ENCODE results near the gene PRIMA1.

The PRIMA1 gene

DNA sequence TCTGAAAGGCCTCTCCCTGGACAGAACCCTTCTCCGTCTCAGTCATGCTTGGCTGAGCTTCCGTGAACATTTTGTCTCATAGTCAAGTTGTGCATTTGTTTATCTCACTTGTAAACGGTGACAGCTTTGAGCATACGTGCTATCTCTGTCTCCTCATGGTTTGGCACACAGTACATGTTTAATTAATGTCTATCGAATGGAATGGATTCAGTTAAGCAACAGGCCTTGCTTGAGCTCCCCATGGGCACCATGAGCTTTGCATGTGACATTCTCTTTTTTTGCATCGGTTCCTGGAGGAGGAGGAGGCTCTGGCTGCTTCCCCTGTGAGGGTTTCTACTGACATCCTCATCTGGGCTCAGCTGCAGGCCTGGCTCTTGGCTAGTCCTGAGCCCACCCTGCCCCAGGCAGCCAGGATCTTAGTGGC, 80.0 kb downstream of the PRIMA1 start:
- no peak for DNase-seq

DNA sequence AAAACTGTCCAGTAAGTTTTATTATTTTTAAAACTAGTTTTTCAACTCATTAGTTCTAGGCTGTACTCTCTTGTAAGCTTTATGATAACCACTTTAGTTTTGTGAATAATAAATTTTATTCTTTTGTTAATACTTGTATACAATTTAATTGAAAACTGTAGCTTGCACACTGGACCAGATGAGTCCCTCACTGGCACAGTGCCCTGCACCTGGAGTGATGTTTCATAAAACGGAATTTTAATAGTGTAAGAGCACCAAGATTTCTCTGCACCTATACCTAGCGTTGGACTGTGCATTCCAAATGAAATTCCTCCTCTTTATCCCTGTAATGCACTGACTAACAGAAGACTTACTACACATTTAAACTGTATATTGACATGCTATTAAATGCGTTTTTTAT, 80.8 kb downstream of the PRIMA1 start:
- no peak for DNase-seq

DNA sequence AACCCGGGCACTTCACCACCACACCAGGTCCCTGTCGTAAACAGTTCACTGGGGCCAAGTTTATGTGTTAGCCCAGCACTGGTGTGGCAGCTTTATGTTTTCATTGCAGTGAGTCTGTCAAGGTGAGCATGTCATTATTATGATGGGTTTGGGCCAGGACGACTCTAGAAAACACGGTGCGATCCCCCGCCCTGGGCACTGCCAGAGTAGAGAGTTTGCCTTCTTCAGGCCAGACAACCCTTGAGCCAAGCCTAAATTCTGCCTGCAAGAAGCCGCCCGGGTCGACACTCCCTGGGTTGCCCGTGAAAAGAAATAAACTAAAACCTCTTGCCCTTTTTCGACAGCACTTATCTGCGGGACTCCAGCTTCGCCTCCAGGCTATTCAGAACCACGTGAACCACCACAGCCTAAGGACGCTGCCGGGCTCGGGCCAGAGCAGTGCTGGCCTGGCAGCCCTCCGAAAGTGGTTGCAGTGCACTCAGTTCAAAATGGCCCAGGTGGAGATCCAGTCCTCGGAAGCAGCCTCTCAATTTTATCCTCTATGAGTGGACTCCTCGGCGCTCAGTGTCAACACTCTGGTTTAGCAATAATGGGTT, 81.8 kb downstream of the PRIMA1 start:
- no peak for DNase-seq

DNA sequence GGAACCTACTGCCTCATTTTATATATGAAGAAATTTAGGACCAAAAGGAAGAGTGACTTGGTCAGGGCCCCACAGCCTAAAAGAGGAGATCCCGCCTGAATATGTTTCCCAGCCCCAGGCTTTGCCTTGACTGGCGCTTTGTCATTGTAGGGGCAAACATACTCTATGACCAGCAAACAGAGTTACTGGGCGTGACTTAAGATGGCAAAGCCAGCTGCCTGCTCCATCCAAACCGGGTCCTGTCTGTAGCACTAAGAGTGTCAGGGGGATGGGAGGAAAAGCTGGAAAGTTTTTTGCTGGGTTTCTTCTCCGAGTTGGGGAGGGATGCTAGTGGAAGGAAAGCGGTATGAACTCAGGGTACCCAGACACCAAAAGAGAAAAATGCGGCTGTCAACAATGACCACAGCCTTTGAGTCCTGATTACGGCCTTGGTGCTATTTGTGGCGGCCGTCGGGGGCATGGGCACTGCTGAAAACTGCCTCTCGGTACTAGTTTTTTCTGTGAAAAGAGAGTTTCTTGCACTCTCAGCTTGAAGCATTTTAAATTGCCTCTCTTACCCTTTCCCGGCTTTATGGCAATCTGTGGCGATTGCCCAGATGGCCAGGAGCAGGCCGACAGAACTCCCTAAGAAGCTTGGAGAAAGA, 82.7 kb downstream of the PRIMA1 start:
- DNase-seq = no peak

DNA sequence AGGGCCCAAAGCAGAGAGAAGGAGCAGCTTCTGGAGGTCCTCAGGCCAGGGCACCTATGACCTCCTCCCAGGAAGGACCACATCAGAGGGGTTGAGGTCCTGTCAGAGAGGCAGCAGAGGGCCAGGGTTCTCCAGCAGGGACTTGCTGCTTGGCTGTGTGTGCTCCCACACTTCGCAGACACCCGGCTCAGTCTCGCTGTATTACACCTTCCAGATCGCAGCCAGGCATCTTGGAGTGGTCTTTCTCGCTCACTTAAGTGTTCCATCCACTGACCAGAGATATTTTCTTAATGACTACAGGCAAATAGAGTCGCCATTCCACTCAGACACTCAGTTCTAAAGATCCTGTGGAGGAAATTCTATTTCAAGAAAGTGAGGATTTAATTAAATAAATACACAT, 84.3 kb downstream of the PRIMA1 start:
- DNase-seq = no peak

DNA sequence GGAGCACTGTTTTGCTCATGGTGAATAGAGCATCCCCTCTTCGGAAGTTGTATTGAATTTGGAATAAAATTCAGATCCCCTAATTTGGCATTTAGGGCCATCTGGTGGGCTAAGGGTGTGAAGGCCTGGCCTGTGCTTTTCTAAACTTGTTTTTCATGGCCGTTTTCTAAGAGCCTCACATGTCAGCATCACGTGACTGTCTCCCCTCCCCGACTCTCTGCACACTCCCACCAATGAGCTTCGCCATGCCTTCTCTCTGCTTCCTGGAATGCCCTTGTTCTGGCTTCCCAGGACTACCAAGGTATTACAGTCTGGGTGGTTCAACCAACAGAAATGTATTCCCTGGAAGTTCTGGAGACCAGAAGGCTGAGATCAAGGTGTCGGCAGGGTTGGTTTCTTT, 85.3 kb downstream of the PRIMA1 start:
- no peak for DNase-seq

DNA sequence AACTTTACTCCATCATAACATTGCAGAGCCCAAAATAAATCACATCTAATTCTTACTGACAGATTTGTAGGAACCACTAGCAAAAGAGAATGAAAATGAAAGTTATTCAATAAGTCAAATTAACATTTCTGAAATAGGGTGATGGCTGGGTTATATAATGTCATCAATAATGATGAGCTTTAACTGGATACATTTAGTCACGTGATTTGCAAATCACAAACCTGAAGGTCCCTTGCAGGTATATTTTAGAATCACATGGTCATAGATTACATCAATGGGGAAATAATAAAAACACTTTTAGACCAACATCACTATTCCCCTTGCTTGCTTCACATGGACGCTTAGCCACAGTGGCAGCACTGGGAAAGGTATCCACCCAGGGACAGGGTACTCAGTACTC, 86.7 kb downstream of the PRIMA1 start:
- no peak for DNase-seq

DNA sequence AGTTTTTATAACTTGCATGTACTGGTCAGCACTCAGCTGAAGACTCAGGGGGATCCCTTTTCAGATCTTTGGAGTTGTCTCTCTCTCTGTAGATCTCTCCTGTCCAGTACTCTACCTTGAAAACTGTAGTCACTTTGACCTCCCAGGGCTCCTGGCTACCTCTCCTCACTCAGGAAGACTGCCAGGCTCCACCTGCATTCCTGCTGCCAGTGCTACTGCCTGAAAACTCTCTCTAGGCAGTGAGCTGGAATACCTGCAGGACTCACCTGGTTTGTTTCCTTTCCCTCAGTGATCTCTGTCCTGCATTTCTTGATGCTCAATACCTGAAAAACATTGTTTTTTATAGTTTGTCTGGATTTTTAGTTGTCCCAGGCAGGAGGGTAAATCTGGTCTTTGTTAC, 87.4 kb downstream of the PRIMA1 start:
- DNase-seq = no peak

DNA sequence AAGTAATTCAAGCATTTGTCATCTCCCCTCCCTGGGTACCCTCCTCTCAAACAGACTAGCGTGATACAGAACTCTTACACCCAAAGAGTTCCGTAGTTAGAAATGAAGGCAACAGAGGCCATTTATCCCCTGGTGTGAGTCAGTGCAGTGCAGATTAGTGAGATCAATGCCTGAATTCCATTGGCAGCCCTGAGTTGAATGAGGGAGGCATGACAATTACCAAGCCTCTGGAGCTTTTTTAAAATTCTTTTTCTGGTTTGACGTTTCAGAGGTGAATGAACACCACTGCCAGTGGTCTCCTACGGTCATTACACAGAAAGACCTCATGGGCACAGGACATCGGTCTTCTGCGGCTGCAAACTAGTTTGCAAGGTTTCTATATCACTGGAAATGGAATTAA, 94.4 kb downstream of the PRIMA1 start:
- no peak for DNase-seq

DNA sequence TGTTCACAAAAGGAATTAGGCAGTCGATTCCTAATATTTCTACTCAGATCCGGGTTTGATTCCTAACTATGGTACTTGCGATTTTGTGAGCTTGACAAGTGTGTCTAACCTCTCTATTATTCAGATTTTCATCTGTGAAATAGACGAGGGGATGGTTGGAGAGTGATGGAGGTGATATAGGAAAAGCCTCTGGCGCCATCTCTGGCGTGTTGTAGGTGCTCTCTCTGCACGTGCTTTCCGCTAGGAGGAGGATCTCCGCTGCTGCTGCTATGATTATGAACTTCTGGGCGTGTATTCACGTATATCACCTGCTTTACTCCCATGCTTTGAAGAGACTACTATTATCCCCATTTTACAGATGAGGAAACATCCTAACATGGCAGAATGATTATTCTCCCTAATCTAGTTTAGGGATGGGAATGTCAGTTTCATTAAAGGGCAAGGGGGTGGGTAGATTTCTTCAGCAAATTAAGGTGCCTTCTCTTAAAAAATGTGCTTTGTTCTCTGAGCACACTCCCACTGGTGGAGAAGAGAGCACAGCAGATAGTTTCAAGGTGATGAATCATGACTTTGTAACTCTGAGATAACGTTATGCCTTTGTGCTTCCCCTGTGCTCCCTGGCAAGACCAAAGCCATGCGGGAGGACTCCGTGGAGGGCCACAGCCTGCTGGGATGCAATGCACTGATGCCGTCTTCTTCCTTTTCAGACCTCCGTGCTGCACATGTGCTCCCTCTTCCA, 97.1 kb downstream of the PRIMA1 start:
- DNase-seq = no peak

DNA sequence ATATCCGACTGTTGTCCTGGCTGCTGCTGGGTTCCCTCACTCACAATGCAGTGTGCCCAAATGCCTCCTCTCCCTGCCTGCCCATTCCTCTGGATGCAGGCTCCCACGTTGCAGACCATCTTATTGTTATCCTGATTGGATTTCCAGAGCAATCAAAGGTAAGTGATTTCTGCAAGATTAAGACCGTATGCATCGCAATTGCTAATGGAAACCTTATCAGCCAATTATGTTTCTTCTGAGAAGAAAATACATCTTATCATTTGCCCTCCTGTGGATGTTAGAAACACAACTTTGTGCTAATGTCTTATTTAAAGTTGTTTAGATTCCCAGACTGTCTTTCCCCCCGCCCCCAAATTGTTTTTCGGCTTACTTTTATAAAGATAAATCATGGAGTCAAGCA, 98.1 kb downstream of the PRIMA1 start:
- no peak for DNase-seq

DNA sequence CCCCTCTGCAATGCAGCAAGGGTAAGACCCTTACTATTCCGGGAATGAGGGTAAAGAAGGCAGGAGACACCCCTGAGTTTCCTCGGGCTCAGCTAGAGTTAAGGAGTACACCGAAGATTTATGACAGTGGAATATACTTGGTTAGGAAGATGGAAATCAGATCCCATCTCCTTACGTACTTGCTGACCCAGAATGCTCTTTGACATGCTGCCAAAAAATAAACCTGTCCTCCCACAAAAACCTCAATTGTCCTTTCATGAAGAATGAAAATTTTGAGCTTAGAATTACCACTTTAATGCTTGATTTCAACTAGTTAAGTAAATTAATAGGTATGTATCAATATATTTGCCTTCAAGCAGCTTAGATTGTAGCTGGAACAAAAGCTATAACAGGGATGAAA, 99.5 kb downstream of the PRIMA1 start:
- no peak for DNase-seq

DNA sequence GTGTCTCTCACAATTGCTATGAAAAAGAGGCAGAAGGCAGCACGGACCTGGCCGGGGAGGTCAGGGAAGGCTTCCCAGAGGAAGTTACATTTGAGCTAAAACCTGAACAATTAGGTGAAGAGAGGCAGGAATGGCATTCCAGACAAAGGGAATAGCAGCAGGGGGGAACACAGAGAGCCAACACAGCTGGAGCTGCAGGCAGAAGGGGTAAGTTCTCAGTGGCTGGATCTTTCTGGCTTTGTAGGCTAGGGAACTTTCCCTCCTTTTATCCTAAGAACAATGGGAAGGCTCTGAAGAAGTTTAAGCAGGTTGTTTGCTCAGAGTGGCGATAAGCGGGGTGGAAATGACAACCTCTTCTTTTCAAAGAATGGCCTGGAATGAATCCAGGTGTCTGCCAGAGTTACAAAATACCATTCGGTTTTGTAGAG, 100.0 kb downstream of the PRIMA1 start:
- DNase-seq = no peak

DNA sequence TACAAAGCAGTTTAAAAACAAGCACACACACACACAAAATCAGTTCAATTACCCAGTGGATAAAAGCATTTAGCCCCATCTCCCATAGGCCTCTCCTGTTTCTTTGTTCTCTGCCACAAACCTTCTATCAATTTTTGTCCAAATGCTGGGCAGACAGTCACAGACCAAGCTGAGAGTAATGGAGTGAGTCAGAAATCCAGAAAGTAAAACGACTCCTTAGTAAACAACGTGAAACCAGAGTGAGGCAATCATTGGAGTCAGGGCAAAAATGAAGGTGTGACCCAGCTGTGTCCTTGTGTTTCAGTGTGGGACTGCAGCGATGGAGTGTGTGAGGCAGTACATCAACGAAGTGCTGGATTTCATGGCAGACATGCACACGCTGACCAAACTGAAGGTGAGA, 102.0 kb downstream of the PRIMA1 start:
- no peak for DNase-seq

DNA sequence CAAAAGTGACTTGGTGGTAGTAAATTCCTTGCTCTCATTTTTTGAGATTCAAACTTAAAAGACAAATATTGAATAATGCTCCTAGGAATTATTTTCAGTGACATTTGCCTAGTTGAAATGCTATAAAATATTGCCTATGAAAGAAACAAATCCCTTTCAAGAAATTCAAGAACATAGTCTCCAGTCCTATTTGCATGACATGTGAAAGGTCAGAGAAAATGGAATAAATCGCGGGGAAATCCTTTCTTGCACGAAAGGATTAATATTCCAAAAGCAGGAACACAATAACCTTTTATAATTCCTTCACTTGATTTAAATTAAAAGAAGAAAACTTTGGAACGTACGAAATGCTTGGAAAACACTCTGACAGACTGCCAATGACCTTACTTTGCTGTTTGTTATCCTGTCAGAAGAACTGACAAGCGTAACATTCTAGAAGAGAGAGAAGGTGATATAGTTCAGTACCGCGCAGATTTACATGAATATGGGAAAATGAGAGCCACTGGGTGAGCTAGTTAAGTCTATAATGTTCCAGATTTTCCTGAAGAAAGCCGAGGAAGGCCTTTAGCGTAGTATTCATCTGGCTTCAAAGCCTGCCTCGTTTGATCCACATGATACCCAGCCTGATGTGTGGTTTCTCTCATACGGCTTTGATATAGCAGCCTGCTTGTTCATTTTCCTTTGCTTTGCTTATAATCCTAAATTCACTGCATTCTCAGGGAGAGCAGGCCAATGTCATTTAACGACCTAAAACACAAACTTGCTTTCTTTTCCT, 103.0 kb downstream of the PRIMA1 start:
- no peak for DNase-seq

DNA sequence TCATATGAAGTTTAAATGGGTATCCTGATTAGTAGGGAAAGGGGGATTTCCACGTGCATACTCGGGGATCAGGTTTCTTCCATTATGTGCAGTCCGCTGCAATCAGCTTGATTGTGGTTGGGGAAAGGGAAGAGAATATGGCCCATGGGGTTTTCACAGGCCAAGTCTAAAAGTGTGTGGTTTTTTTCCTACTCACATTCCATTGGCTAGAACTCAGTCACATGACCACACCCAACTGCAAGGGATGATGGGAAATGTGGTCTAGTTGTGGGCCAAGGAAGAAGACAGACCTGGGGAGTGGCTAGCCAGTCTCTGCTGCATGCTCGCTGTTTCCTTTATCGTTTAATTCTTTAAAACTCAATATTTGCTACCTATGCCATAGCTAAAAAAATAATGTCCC, 105.1 kb downstream of the PRIMA1 start:
- DNase-seq = no peak

DNA sequence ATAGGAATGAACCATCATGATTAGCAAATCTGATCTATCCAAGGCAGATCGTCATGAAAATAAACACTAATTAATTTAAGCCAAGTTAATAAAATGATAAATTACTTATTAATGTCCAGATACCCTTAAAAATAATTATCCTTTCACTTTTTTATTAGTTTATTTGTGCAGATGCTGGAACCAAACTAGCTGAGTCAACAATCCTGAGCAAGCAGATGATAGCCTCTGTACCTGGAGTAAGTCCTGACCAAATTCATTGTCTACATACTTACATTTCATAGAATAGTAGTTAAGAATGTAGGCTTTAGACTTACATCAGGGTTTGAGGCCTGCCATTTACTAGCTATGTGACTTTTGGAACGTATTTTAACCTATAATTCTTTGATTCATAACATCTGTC, 105.8 kb downstream of the PRIMA1 start:
- no peak for DNase-seq

DNA sequence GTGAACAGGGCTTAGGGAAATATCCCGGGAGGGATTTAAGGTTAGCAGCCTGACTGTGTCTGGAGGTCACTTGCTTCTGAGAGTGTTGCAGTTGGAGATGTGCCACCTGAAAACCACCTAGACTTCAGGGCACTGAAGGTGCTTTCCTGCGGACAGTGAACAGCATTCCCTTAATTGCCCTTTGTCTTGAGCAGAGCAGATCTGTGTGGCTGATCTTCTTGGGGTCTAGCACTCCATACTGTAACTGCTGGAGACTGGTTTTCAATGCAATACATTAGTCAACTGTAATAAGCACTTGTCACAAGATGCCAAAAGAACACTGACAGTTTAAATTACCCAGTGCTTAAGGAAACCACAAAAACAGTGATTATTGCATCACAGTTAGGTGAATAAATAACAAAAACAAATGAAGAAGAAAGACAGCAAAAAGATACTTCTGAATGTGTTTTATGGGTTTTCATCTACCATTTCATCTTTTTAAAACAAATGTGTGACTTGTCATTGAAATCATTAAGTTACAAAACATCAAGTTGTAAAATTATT, 111.8 kb downstream of the PRIMA1 start:
- no peak for DNase-seq

DNA sequence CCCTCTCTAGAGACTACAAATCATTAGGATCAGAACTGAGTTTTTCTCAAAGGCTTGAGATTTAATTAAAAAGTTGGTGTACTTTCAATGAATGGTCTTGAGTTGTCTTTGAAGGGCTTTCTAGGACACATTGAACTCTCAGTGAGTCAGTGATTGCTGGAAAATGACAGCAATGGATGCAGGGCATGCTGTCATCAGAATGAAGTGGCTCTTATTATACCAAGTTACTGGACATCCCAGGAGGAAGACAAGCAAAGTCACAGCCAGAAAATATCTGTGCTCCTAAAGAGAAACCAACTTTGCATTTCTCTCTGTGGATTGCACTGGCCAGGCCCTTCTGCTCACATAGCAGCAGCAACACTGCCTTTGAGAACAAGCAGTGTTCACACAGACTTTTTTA, 112.6 kb downstream of the PRIMA1 start:
- no peak for DNase-seq

DNA sequence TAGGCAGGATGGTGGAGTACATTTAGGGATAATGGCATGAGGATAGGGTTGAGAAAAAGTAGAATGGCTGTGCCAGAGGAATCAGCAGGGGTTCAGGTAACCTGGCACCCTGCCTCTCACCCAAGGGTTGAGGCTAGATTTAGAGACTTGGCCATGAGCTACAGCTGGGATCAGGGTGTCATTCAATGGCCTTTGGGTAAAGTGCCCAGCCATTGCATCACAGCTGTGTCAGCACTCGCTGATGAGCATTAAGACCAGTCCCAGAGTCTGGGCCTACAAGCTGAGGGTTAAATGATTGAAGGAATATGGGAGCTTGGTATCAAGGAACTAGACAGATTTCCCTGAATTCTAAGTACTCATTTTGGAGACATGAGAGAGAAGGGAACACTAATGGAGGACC, 113.9 kb downstream of the PRIMA1 start:
- no peak for DNase-seq

DNA sequence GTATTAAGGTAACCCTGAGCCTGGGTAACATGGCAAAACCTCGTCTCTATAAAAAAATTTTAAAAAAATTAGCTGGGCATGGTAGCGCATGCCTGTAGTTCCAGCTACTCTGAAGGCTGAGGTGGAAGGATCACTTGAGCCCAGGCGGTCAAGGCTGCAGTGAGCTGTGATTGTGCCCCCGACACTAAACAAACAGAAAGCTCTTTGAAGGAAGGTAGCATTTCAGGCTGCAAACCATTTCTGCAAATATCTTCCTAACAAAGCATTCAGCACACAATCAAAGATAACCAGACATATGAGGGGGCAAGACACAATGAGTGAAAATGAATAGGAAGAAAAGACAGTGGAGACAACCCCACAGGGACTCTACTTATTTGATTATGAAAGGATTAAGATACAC, 118.7 kb downstream of the PRIMA1 start:
- DNase-seq = no peak
